Adrenal gland (tissue), 5 donors: ENCODE measurements around the gene BLMH.

Experiments
- POLR2A ChIP-seq, 2 donors: fragments of 450-650 bp; IDR thresholded peaks; one replicate each; pipeline ENCODE4 v1.6.1; 2017; ENCODE audit warnings: antibody characterized with exemption in 2 of 2, mild to moderate bottlenecking in 2 of 2, moderate library complexity in 1 of 2
- TF ChIP-seq, protein P1 (sequence below), 6 experiments: fragments of 450-650 bp in 4 of 6; fragments of 200-600 bp in 2 of 6; sonication (generic) in 1 of 6; IDR thresholded peaks; 1 replicate in 5 of 6; 2 replicates in 1 of 6; pipeline versions ENCODE4 v1.5.1 to v1.8.0; 2016 to 2021; ENCODE audit warnings: antibody characterized with exemption in 6 of 6, mild to moderate bottlenecking in 2 of 6, moderate library complexity in 1 of 6
- donor health status: DM: no; HTN: no; CAD: no.

DNA sequence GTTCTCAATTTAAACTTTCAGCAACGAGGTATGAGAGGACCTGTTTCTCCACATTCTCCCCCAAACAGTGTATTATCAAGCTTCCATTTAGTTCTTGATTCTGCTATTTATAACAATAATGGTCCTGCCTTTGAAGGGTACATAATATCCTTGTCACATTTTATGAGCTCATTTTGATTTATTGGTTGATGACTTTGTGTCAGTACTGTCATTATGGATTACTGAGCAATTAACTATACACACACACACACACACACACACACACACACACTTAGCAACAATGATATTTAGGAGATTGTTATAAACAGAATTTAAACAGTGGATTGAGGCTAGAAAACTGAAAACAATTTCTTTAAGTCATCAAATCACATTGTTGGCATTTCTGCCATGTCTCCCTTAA is 35.1 kb upstream of the BLMH start:
- TF ChIP-seq, protein P1, sequence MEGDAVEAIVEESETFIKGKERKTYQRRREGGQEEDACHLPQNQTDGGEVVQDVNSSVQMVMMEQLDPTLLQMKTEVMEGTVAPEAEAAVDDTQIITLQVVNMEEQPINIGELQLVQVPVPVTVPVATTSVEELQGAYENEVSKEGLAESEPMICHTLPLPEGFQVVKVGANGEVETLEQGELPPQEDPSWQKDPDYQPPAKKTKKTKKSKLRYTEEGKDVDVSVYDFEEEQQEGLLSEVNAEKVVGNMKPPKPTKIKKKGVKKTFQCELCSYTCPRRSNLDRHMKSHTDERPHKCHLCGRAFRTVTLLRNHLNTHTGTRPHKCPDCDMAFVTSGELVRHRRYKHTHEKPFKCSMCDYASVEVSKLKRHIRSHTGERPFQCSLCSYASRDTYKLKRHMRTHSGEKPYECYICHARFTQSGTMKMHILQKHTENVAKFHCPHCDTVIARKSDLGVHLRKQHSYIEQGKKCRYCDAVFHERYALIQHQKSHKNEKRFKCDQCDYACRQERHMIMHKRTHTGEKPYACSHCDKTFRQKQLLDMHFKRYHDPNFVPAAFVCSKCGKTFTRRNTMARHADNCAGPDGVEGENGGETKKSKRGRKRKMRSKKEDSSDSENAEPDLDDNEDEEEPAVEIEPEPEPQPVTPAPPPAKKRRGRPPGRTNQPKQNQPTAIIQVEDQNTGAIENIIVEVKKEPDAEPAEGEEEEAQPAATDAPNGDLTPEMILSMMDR (IDR thresholded peaks at IDR 0.05): no peak
- TF ChIP-seq POLR2A (IDR thresholded peaks at IDR 0.05): no peak
